H1 (cell line): ENCODE measurements around the gene UBASH3B. TPM values are rescaled to one million over a fixed set of nuclear protein-coding genes. Genes with fewer than 3 reads are reported as not detected.

Experiments
- polyA plus RNA-seq, 7 experiments: library from polyadenylated mRNA; depleted of rRNA in 3 of 7; stranded (reverse) in 5 of 7; unstranded in 2 of 7; fragments of >200 nt in 5 of 7; fragments of 200-250 nt in 2 of 7; gene quantifications; 1 replicate in 5 of 7; 2 replicates in 1 of 7; 4 replicates in 1 of 7; pipeline versions ENCODE4 v1.2.1 to v1.2.3, GENCODE V29; 2011 to 2013; ENCODE audit warnings: missing spikeins in 2 of 7, mixed read lengths in 2 of 7
- total RNA-seq: library from RNA; stranded (reverse); fragmentation: NEBNext Ultra II Directional; extraction: Animal tissue kit (Norgen Biotek cat#: 25700); gene quantifications from 2 replicates; pipeline ENCODE4 v1.2.1, GENCODE V29; 2021
- TF ChIP-seq, protein P1 (sequence below): fragments of 300-600 bp; sonication (generic); IDR thresholded peaks from 2 replicates; pipeline ENCODE4 v1.7.1; 2012; ENCODE audit warnings: low read length, moderate library complexity, mild to moderate bottlenecking, inconsistent platforms; ENCODE audit not compliant: insufficient replicate concordance

The UBASH3B gene
- total and polyA plus RNA-seq, 2 of the 8 experiments (the other 6 are each of a cell fraction or from before 2014, with no cell fraction given) = 7.5 to 9.5 TPM

DNA sequence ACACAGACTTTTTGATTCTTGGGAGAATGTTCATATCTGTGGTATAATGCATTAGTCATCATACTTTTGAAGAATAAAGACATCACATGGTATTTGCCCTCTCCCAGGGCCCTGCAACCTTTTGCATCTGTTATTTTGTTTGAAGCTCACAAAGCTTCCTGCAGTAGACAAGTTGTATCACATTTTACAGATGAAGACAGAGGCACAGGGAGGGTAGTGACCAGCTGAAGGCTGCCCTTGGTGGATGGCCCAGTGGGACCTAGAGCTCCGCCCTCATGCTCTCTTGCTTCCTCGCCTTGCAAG, 66.4 kb downstream of the UBASH3B start (continued):
- TF ChIP-seq, protein P1, sequence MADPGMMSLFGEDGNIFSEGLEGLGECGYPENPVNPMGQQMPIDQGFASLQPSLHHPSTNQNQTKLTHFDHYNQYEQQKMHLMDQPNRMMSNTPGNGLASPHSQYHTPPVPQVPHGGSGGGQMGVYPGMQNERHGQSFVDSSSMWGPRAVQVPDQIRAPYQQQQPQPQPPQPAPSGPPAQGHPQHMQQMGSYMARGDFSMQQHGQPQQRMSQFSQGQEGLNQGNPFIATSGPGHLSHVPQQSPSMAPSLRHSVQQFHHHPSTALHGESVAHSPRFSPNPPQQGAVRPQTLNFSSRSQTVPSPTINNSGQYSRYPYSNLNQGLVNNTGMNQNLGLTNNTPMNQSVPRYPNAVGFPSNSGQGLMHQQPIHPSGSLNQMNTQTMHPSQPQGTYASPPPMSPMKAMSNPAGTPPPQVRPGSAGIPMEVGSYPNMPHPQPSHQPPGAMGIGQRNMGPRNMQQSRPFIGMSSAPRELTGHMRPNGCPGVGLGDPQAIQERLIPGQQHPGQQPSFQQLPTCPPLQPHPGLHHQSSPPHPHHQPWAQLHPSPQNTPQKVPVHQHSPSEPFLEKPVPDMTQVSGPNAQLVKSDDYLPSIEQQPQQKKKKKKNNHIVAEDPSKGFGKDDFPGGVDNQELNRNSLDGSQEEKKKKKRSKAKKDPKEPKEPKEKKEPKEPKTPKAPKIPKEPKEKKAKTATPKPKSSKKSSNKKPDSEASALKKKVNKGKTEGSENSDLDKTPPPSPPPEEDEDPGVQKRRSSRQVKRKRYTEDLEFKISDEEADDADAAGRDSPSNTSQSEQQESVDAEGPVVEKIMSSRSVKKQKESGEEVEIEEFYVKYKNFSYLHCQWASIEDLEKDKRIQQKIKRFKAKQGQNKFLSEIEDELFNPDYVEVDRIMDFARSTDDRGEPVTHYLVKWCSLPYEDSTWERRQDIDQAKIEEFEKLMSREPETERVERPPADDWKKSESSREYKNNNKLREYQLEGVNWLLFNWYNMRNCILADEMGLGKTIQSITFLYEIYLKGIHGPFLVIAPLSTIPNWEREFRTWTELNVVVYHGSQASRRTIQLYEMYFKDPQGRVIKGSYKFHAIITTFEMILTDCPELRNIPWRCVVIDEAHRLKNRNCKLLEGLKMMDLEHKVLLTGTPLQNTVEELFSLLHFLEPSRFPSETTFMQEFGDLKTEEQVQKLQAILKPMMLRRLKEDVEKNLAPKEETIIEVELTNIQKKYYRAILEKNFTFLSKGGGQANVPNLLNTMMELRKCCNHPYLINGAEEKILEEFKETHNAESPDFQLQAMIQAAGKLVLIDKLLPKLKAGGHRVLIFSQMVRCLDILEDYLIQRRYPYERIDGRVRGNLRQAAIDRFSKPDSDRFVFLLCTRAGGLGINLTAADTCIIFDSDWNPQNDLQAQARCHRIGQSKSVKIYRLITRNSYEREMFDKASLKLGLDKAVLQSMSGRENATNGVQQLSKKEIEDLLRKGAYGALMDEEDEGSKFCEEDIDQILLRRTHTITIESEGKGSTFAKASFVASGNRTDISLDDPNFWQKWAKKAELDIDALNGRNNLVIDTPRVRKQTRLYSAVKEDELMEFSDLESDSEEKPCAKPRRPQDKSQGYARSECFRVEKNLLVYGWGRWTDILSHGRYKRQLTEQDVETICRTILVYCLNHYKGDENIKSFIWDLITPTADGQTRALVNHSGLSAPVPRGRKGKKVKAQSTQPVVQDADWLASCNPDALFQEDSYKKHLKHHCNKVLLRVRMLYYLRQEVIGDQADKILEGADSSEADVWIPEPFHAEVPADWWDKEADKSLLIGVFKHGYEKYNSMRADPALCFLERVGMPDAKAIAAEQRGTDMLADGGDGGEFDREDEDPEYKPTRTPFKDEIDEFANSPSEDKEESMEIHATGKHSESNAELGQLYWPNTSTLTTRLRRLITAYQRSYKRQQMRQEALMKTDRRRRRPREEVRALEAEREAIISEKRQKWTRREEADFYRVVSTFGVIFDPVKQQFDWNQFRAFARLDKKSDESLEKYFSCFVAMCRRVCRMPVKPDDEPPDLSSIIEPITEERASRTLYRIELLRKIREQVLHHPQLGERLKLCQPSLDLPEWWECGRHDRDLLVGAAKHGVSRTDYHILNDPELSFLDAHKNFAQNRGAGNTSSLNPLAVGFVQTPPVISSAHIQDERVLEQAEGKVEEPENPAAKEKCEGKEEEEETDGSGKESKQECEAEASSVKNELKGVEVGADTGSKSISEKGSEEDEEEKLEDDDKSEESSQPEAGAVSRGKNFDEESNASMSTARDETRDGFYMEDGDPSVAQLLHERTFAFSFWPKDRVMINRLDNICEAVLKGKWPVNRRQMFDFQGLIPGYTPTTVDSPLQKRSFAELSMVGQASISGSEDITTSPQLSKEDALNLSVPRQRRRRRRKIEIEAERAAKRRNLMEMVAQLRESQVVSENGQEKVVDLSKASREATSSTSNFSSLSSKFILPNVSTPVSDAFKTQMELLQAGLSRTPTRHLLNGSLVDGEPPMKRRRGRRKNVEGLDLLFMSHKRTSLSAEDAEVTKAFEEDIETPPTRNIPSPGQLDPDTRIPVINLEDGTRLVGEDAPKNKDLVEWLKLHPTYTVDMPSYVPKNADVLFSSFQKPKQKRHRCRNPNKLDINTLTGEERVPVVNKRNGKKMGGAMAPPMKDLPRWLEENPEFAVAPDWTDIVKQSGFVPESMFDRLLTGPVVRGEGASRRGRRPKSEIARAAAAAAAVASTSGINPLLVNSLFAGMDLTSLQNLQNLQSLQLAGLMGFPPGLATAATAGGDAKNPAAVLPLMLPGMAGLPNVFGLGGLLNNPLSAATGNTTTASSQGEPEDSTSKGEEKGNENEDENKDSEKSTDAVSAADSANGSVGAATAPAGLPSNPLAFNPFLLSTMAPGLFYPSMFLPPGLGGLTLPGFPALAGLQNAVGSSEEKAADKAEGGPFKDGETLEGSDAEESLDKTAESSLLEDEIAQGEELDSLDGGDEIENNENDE = no peak
